Activated T-helper 2 cell treated with anti-CD3 and anti-CD28 coated beads, Interferon-gamma antibody, Interleukin-2, Interleukin-4, amounts not matched to agents 10 μg/mL and 5 μg/mL and 100 μg/mL, durations not matched to agents 14 hours and 24 hours and 36 hours (primary cell): ENCODE measurements around the gene KCNJ10. TPM values are rescaled to one million over a fixed set of nuclear protein-coding genes. Genes with fewer than 3 reads are reported as not detected.
"Not testable (repeated sequence)": the region's sequence is repeated elsewhere in the genome, so short reads cannot be mapped to it uniquely, and the experiment has no call there.

ENCODE experiments used
- DNase-seq: peaks from one replicate; pipeline ENCODE4 v3.0.0; 2021; ENCODE audit warnings: low spot score
- H3K27ac Mint-ChIP-seq: one replicate; pipeline ENCODE4 v1.8.0; 2021; ENCODE audit warnings: mixed read lengths
- H3K27me3 Mint-ChIP-seq: one replicate; pipeline ENCODE4 v1.8.0; 2021; ENCODE audit warnings: low read depth, mixed read lengths
- H3K36me3 Mint-ChIP-seq: one replicate; pipeline ENCODE4 v1.8.0; 2021; ENCODE audit warnings: low read depth, mixed read lengths
- H3K4me1 Mint-ChIP-seq: one replicate; pipeline ENCODE4 v1.8.0; 2021; ENCODE audit warnings: low read depth, mixed read lengths
- H3K4me3 Mint-ChIP-seq: one replicate; pipeline ENCODE4 v1.8.0; 2021; ENCODE audit warnings: low read depth, mild to moderate bottlenecking, moderate library complexity, mixed read lengths
- H3K9me3 Mint-ChIP-seq: one replicate; pipeline ENCODE4 v1.8.0; 2021; ENCODE audit warnings: mixed read lengths
- intact Hi-C: fragments of 100-400 bp; cut with micrococcal nuclease; formaldehyde crosslinking; loops from one replicate; pipeline ENCODE4 v1.15.1; 2023
- total RNA-seq: library from RNA; stranded (reverse); gene quantifications from 2 replicates; pipeline ENCODE4 v1.2.3, GENCODE V29; 2022

Gene KCNJ10
- total RNA-seq, 1 donor from 2014 or later: not detected

GRCh38 chr1:160056648-160057169, 13.3 kb downstream of the KCNJ10 start:
- DNase-seq: no peak
- H3K27ac Mint-ChIP-seq: no peak overlapping the region
- H3K36me3 Mint-ChIP-seq: no peaks in the 10 kb centered on the region
- H3K4me3 Mint-ChIP-seq: no peak overlapping the region
- H3K27me3 Mint-ChIP-seq: peaks cover 44% of the 10 kb centered on the region
- H3K4me1 Mint-ChIP-seq: no peaks in the 10 kb centered on the region
- no peaks in the 10 kb centered on the region for H3K9me3 Mint-ChIP-seq
- intact Hi-C loops: no loop called here

GRCh38 chr1:160053548-160054365, 16.2 kb downstream of the KCNJ10 start:
- no peaks in the 10 kb centered on the region for H3K36me3 Mint-ChIP-seq
- no peak overlapping the region for H3K27ac Mint-ChIP-seq
- H3K4me1 Mint-ChIP-seq: no peaks in the 10 kb centered on the region
- H3K9me3 Mint-ChIP-seq: no peaks in the 10 kb centered on the region
- no peak overlapping the region for H3K4me3 Mint-ChIP-seq
- no peak for DNase-seq
- H3K27me3 Mint-ChIP-seq: peaks cover 40% of the 10 kb centered on the region
- intact Hi-C loops: no loop called here

- peaks cover 38% of the 10 kb centered on the region for H3K27me3 Mint-ChIP-seq
- H3K4me1 Mint-ChIP-seq: no peaks in the 10 kb centered on the region
- DNase-seq: no peak
- intact Hi-C loops: no loop called here
- H3K4me3 Mint-ChIP-seq: no peak overlapping the region
- no peaks in the 10 kb centered on the region for H3K9me3 Mint-ChIP-seq
- H3K36me3 Mint-ChIP-seq: no peaks in the 10 kb centered on the region
- no peak overlapping the region for H3K27ac Mint-ChIP-seq
Measured at GRCh38 chr1:160052936-160053335, 17.0 kb downstream of the KCNJ10 start.

- Mint-ChIP-seq H3K4me1 (peaks cover 11% of the 10 kb centered on the region), H3K4me3 (no peak overlapping the region), H3K9me3 (no peaks in the 10 kb centered on the region), H3K27ac (no peak overlapping the region), H3K27me3 (peaks cover 26% of the 10 kb centered on the region), H3K36me3 (no peaks in the 10 kb centered on the region)
- no peak for DNase-seq
- intact Hi-C loops: no loop called here
Measured at GRCh38 chr1:160050619-160051018, 19.3 kb downstream of the KCNJ10 start.

- Mint-ChIP-seq H3K27me3 (peaks cover 29% of the 10 kb centered on the region), H3K4me1 (peaks cover 12% of the 10 kb centered on the region)
- H3K9me3 Mint-ChIP-seq, DNase-seq, H3K4me3 Mint-ChIP-seq, H3K27ac Mint-ChIP-seq, H3K36me3 Mint-ChIP-seq, intact Hi-C loops: not testable (repeated sequence)
Measured at GRCh38 chr1:160050182-160050581, 19.8 kb downstream of the KCNJ10 start.

- no peak overlapping the region for H3K27ac Mint-ChIP-seq
- H3K4me3 Mint-ChIP-seq: no peak overlapping the region
Measured at GRCh38 chr1:160049101-160049500, 20.9 kb downstream of the KCNJ10 start.

GRCh38 chr1:160048335-160048734, 21.6 kb downstream of the KCNJ10 start:
- Mint-ChIP-seq H3K27me3 (peaks cover 27% of the 10 kb centered on the region), H3K4me1 (peaks cover 12% of the 10 kb centered on the region), H3K36me3 (no peaks in the 10 kb centered on the region), H3K27ac (no peak overlapping the region), H3K9me3 (no peaks in the 10 kb centered on the region), H3K4me3 (no peak overlapping the region)
- no peak for DNase-seq
- intact Hi-C loops: no loop called here

More at GRCh38 chr1:160049101-160049500, 20.9 kb downstream of the KCNJ10 start:
- Mint-ChIP-seq H3K4me1 (peaks cover 12% of the 10 kb centered on the region), H3K27me3 (peaks cover 32% of the 10 kb centered on the region), H3K36me3 (no peaks in the 10 kb centered on the region), H3K9me3 (no peaks in the 10 kb centered on the region)
- DNase-seq: no peak
- intact Hi-C loops: no loop called here

GRCh38 chr1:160047111-160047991, 22.6 kb downstream of the KCNJ10 start:
- H3K4me1 Mint-ChIP-seq: peaks cover 12% of the 10 kb centered on the region
- intact Hi-C loops: no loop called here
- no peaks in the 10 kb centered on the region for H3K9me3 Mint-ChIP-seq
- H3K4me3 Mint-ChIP-seq: peak overlapping the region; percentile 41
- H3K27ac Mint-ChIP-seq: peak overlapping the region; percentile 43
- peaks cover 25% of the 10 kb centered on the region for H3K27me3 Mint-ChIP-seq
- no peaks in the 10 kb centered on the region for H3K36me3 Mint-ChIP-seq
- no peak for DNase-seq

- peaks cover 12% of the 10 kb centered on the region for H3K4me1 Mint-ChIP-seq
- H3K9me3 Mint-ChIP-seq: no peaks in the 10 kb centered on the region
- H3K36me3 Mint-ChIP-seq: no peaks in the 10 kb centered on the region
- peak overlapping the region; percentile 41 for H3K4me3 Mint-ChIP-seq
- peaks cover 17% of the 10 kb centered on the region for H3K27me3 Mint-ChIP-seq
- intact Hi-C loops: loop anchor here (1.0 kb wide), 1 partner anchor 32 kb away; no protein-coding TSS in a partner anchor
- peak overlapping the region; percentile 43 for H3K27ac Mint-ChIP-seq
- peak; percentile 26 for DNase-seq
Measured at GRCh38 chr1:160046494-160047110, 23.4 kb downstream of the KCNJ10 start.

- H3K27me3 Mint-ChIP-seq: peaks cover 14% of the 10 kb centered on the region
- no peaks in the 10 kb centered on the region for H3K36me3 Mint-ChIP-seq
- DNase-seq: no peak
- H3K4me1 Mint-ChIP-seq: peaks cover 12% of the 10 kb centered on the region
- no peak overlapping the region for H3K27ac Mint-ChIP-seq
- intact Hi-C loops: loop anchor here (1.0 kb wide), 1 partner anchor 33 kb away; no protein-coding TSS in a partner anchor
- H3K9me3 Mint-ChIP-seq: no peaks in the 10 kb centered on the region
- H3K4me3 Mint-ChIP-seq: no peak overlapping the region
Measured at GRCh38 chr1:160045653-160046052, 24.3 kb downstream of the KCNJ10 start.

- no peak overlapping the region for H3K27ac Mint-ChIP-seq
- no peaks in the 10 kb centered on the region for H3K36me3 Mint-ChIP-seq
Measured at GRCh38 chr1:160043543-160043942, 26.4 kb downstream of the KCNJ10 start.

GRCh38 chr1:160040476-160040875, 29.5 kb downstream of the KCNJ10 start:
- intact Hi-C loops: no loop called here

More at GRCh38 chr1:160043543-160043942, 26.4 kb downstream of the KCNJ10 start:
- H3K27me3 Mint-ChIP-seq: peaks cover 11% of the 10 kb centered on the region
- intact Hi-C loops: no loop called here
- no peak overlapping the region for H3K4me3 Mint-ChIP-seq
- no peak for DNase-seq
- H3K9me3 Mint-ChIP-seq: no peaks in the 10 kb centered on the region
- peaks cover 12% of the 10 kb centered on the region for H3K4me1 Mint-ChIP-seq

More at GRCh38 chr1:160040476-160040875, 29.5 kb downstream of the KCNJ10 start:
- Mint-ChIP-seq H3K4me3 (no peak overlapping the region), H3K36me3 (no peaks in the 10 kb centered on the region), H3K27ac (no peak overlapping the region), H3K9me3 (no peaks in the 10 kb centered on the region), H3K4me1 (no peaks in the 10 kb centered on the region), H3K27me3 (peaks cover 7% of the 10 kb centered on the region)
- no peak for DNase-seq
